ENCODE measurements around the gene ZMYND15. TPM values are rescaled to one million over a fixed set of nuclear protein-coding genes. Genes with fewer than 3 reads are reported as not detected.

ZMYND15 gene
- total and polyA plus RNA-seq, 4 donors: 0.47 to 2.4 (median 0.71) TPM

DNA sequence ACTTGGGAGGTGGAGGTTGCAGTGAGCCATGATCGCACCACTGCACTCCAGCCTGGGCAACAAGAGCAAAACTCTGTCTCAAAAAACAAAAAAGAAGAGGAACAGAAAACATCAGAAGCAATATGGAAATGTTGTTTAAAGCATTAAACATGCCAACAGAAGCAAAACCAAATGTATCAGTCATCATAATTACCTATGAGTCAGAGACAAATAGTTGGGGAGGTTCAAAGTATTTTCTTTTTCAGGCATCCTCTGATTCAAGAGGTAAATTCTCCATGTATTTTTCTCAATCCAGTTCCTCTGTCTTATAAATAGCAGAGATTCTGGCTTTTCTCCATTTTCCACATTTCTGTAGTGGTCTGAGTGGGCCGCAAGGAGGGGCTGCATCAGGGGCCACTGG is 30.0 kb downstream of the ZMYND15 start:
- H3K27me3 ChIP-seq (ENCODE audit: control insufficient read depth in 4 of 4, insufficient read depth in 4 of 4, low read length in 3 of 4): no peaks in the 10 kb centered on the region
- TF ChIP-seq SP1 (IDR thresholded peaks at IDR 0.05): no peak
- no peak for TF ChIP-seq RAD21 (IDR thresholded peaks at IDR 0.05)
- no peak for TF ChIP-seq CTCF (IDR thresholded peaks at IDR 0.05; ENCODE audit: low read depth, low read length, missing input control)
- TF ChIP-seq EGR1 (IDR thresholded peaks at IDR 0.05; ENCODE audit: low read depth in 2 of 2): no peak
- no peak for TF ChIP-seq JUND (IDR thresholded peaks at IDR 0.05)
- TF ChIP-seq, protein P1, sequence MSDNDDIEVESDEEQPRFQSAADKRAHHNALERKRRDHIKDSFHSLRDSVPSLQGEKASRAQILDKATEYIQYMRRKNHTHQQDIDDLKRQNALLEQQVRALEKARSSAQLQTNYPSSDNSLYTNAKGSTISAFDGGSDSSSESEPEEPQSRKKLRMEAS (IDR thresholded peaks at IDR 0.05): no peak
- TF ChIP-seq YY1 (IDR thresholded peaks at IDR 0.05): no peak
- no peak for TF ChIP-seq FOXA1 (IDR thresholded peaks at IDR 0.05)
- TF ChIP-seq, protein P2, sequence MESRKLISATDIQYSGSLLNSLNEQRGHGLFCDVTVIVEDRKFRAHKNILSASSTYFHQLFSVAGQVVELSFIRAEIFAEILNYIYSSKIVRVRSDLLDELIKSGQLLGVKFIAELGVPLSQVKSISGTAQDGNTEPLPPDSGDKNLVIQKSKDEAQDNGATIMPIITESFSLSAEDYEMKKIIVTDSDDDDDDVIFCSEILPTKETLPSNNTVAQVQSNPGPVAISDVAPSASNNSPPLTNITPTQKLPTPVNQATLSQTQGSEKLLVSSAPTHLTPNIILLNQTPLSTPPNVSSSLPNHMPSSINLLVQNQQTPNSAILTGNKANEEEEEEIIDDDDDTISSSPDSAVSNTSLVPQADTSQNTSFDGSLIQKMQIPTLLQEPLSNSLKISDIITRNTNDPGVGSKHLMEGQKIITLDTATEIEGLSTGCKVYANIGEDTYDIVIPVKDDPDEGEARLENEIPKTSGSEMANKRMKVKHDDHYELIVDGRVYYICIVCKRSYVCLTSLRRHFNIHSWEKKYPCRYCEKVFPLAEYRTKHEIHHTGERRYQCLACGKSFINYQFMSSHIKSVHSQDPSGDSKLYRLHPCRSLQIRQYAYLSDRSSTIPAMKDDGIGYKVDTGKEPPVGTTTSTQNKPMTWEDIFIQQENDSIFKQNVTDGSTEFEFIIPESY (IDR thresholded peaks at IDR 0.05): no peak
- TF ChIP-seq, protein P3, sequence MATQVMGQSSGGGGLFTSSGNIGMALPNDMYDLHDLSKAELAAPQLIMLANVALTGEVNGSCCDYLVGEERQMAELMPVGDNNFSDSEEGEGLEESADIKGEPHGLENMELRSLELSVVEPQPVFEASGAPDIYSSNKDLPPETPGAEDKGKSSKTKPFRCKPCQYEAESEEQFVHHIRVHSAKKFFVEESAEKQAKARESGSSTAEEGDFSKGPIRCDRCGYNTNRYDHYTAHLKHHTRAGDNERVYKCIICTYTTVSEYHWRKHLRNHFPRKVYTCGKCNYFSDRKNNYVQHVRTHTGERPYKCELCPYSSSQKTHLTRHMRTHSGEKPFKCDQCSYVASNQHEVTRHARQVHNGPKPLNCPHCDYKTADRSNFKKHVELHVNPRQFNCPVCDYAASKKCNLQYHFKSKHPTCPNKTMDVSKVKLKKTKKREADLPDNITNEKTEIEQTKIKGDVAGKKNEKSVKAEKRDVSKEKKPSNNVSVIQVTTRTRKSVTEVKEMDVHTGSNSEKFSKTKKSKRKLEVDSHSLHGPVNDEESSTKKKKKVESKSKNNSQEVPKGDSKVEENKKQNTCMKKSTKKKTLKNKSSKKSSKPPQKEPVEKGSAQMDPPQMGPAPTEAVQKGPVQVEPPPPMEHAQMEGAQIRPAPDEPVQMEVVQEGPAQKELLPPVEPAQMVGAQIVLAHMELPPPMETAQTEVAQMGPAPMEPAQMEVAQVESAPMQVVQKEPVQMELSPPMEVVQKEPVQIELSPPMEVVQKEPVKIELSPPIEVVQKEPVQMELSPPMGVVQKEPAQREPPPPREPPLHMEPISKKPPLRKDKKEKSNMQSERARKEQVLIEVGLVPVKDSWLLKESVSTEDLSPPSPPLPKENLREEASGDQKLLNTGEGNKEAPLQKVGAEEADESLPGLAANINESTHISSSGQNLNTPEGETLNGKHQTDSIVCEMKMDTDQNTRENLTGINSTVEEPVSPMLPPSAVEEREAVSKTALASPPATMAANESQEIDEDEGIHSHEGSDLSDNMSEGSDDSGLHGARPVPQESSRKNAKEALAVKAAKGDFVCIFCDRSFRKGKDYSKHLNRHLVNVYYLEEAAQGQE (IDR thresholded peaks at IDR 0.05): no peak
- no peak for TF ChIP-seq GABPA (IDR thresholded peaks at IDR 0.05 in 1 of 2, conservative IDR thresholded peaks at IDR 0.05 in 1 of 2)
- TF ChIP-seq NR2F2 (IDR thresholded peaks at IDR 0.05): no peak
- TF ChIP-seq HNF4G (IDR thresholded peaks at IDR 0.05): no peak
- no peak for TF ChIP-seq TAF1 (conservative IDR thresholded peaks at IDR 0.05)
- no peak for TF ChIP-seq HNF4A (conservative IDR thresholded peaks at IDR 0.05)
- no peak for TF ChIP-seq FOXA2 (IDR thresholded peaks at IDR 0.05)
- no peak for TF ChIP-seq RXRA (IDR thresholded peaks at IDR 0.05)
- TF ChIP-seq ATF3 (IDR thresholded peaks at IDR 0.05): no peak
- 95% methylated on average over 2 of the region's 2 CpGs for WGBS
- no peaks in the 10 kb centered on the region for H3K9me3 ChIP-seq (ENCODE audit: control insufficient read depth in 4 of 4, low read length in 3 of 4)
- DNase-seq (ENCODE audit: low spot score): no peak
- no peak overlapping the region for H3K9ac ChIP-seq (ENCODE audit: low read depth in 1 of 2, low read length in 2 of 2)
- no peaks in the 10 kb centered on the region for H3K36me3 ChIP-seq (ENCODE audit: control insufficient read depth in 4 of 4, insufficient read depth in 3 of 4, low read depth in 1 of 4, low read length in 3 of 4)
- no peak overlapping the region for H3K4me3 ChIP-seq (ENCODE audit: low read depth in 1 of 3, low read length in 3 of 3)
- no peak overlapping the region for H3K27ac ChIP-seq (ENCODE audit: low read depth in 1 of 2, low read length in 2 of 2)
- H3K4me1 ChIP-seq (ENCODE audit: control insufficient read depth in 4 of 4, insufficient read depth in 4 of 4, low read length in 3 of 4): peaks cover 0 to 14% (median 7%) of the 10 kb centered on the region in 4 donors
